IMR-90 (cell line): ENCODE results near the gene PRKAG2. TPM values are rescaled to one million over a fixed set of nuclear protein-coding genes. Genes with fewer than 3 reads are reported as not detected.

Source experiments
- ATAC-seq: fragments of 200-7000 bp; cut with Tn5 transposase; 2 replicates; pipeline ENCODE4 v1.9.1; 2020; ENCODE audit warnings: low read depth, mild to moderate bottlenecking, moderate library complexity
- Bru-seq: library from RNA; stranded (reverse); fragments of 400-500 nt; gene quantifications from one replicate; lab custom pipeline; 2021; lab: Mats Ljungman, UMichigan
- BruChase-seq, 2 experiments: library from RNA; stranded (reverse); fragments of 400-500 nt; gene quantifications; one replicate each; lab custom pipeline; 2021; lab: Mats Ljungman, UMichigan
- BruUV-seq: library from RNA; stranded (reverse); fragments of 400-500 nt; replicated peaks from 2 replicates; lab custom pipeline; 2021; lab: Mats Ljungman, UMichigan
- CTCF ChIA-PET: fragments of 300-600 bp; formaldehyde crosslinking; extraction: SDS; loops from one replicate; lab custom pipeline; 2021; ENCODE audit warnings: antibody characterized with exemption; lab: Yijun Ruan, JAX
- POLR2A ChIA-PET: fragments of 300-600 bp; sonication (Branson Sonifier 250); formaldehyde crosslinking; loops from one replicate; lab custom pipeline; 2022; ENCODE audit warnings: antibody characterized with exemption; ENCODE audit not compliant: unreplicated experiment; lab: Charles Lee
- DNase-seq: peaks from one replicate; pipeline ENCODE4 v3.0.0; 2013
- H2AFZ ChIP-seq: replicated peaks from 2 replicates; pipeline ENCODE3; 2013; ENCODE audit warnings: low read length, mild to moderate bottlenecking; ENCODE audit not compliant: poor library complexity
- H2AK5ac ChIP-seq: 2 replicates; pipeline ENCODE4 v1.6.1; 2013; ENCODE audit warnings: low read depth, low read length, inconsistent platforms
- H2AK9ac ChIP-seq: replicated peaks from 2 replicates; pipeline ENCODE3; 2013; ENCODE audit warnings: mild to moderate bottlenecking, low read depth, low read length, moderate library complexity; ENCODE audit not compliant: poor library complexity
- H2BK120ac ChIP-seq: 2 replicates; pipeline ENCODE4 v1.6.1; 2013; ENCODE audit warnings: low read depth, low read length, inconsistent platforms
- H2BK15ac ChIP-seq: 3 replicates; pipeline ENCODE4 v1.6.1; 2013; ENCODE audit warnings: low read depth, low read length, inconsistent platforms
- H2BK20ac ChIP-seq: 2 replicates; pipeline ENCODE4 v1.6.1; 2013; ENCODE audit warnings: low read depth, mild to moderate bottlenecking, inconsistent platforms, low read length, moderate library complexity
- H2BK5ac ChIP-seq: 2 replicates; pipeline ENCODE4 v1.6.1; 2013; ENCODE audit warnings: mild to moderate bottlenecking, low read depth, low read length, inconsistent platforms; ENCODE audit not compliant: poor library complexity, severe bottlenecking
- H3K14ac ChIP-seq: replicated peaks from 2 replicates; pipeline ENCODE4 v1.6.1; 2013; ENCODE audit warnings: low read depth, low read length, inconsistent platforms
- H3K18ac ChIP-seq: 2 replicates; pipeline ENCODE4 v1.6.1; 2013; ENCODE audit warnings: low read depth, low read length, control low read depth
- H3K23ac ChIP-seq: 2 replicates; pipeline ENCODE4 v1.6.1; 2013; ENCODE audit warnings: low read depth, low read length, inconsistent platforms
- H3K27ac ChIP-seq: 2 replicates; pipeline ENCODE4 v1.5.1; 2013; ENCODE audit warnings: mild to moderate bottlenecking, control low read depth, low read length; ENCODE audit not compliant: insufficient read depth
- H3K27me3 ChIP-seq: 2 replicates; pipeline ENCODE4 v1.6.1; 2013; ENCODE audit warnings: low read length; ENCODE audit not compliant: control insufficient read depth, insufficient read depth
- H3K36me3 ChIP-seq: 2 replicates; pipeline ENCODE4 v1.6.1; 2013; ENCODE audit warnings: low read length, mixed read lengths; ENCODE audit not compliant: control insufficient read depth, insufficient read depth
- H3K4ac ChIP-seq: 2 replicates; pipeline ENCODE4 v1.6.1; 2013; ENCODE audit warnings: low read depth, low read length, inconsistent platforms
- H3K4me1 ChIP-seq: 2 replicates; pipeline ENCODE4 v1.6.1; 2013; ENCODE audit warnings: low read length, mixed read lengths; ENCODE audit not compliant: control insufficient read depth, insufficient read depth
- H3K4me2 ChIP-seq: 2 replicates; pipeline ENCODE4 v1.6.1; 2013; ENCODE audit warnings: low read depth, mild to moderate bottlenecking, control low read depth, low read length, moderate library complexity
- H3K4me3 ChIP-seq: 2 replicates; pipeline ENCODE4 v1.5.1; 2013; ENCODE audit warnings: low read depth, mild to moderate bottlenecking, control low read depth, low read length, moderate library complexity; ENCODE audit not compliant: insufficient read depth
- H3K56ac ChIP-seq: 2 replicates; pipeline ENCODE4 v1.6.1; 2013; ENCODE audit warnings: low read length, inconsistent platforms; ENCODE audit not compliant: insufficient read depth; ENCODE audit errors: extremely low read depth
- H3K79me1 ChIP-seq, 2 experiments: 2 replicates each; pipeline ENCODE4 v1.6.1; 2013; ENCODE audit warnings: low read length in 2 of 2, inconsistent platforms in 1 of 2, low read depth in 1 of 2
- H3K9ac ChIP-seq: 2 replicates; pipeline ENCODE4 v1.6.1; 2013; ENCODE audit warnings: low read depth, low read length, control low read depth
- H3K9me1 ChIP-seq: 2 replicates; pipeline ENCODE4 v1.6.1; 2013; ENCODE audit warnings: low read length, inconsistent platforms; ENCODE audit not compliant: insufficient read depth
- H3K9me3 ChIP-seq: 2 replicates; pipeline ENCODE4 v1.6.1; 2013; ENCODE audit warnings: low read length; ENCODE audit not compliant: control insufficient read depth, insufficient read depth
- H4K20me1 ChIP-seq: 2 replicates; pipeline ENCODE4 v1.6.1; 2013; ENCODE audit warnings: low read length, inconsistent platforms; ENCODE audit not compliant: insufficient read depth
- H4K5ac ChIP-seq: 2 replicates; pipeline ENCODE4 v1.6.1; 2013; ENCODE audit warnings: mild to moderate bottlenecking, low read depth, low read length, control low read depth
- H4K8ac ChIP-seq, 2 experiments: 2 replicates each; pipeline ENCODE4 v1.6.1; 2013; ENCODE audit warnings: low read depth in 2 of 2, low read length in 2 of 2, control low read depth in 1 of 2, inconsistent platforms in 1 of 2
- H4K91ac ChIP-seq: 2 replicates; pipeline ENCODE4 v1.6.1; 2013; ENCODE audit warnings: low read depth, low read length, inconsistent platforms; ENCODE audit not compliant: insufficient read depth
- BHLHE40 ChIP-seq: fragments of 150-350 bp; IDR thresholded peaks from 2 replicates; pipeline ENCODE4 v1.6.1; 2016; ENCODE audit warnings: mild to moderate bottlenecking, low read depth, low read length
- CEBPB ChIP-seq: IDR thresholded peaks from 2 replicates; pipeline ENCODE4 v1.6.1; 2012; ENCODE audit warnings: low read depth, low read length, improper control_type of control experiment
- CHD1 ChIP-seq: IDR thresholded peaks from 2 replicates; pipeline ENCODE4 v1.6.1; 2012; ENCODE audit warnings: low read depth, low read length, improper control_type of control experiment
- FOS ChIP-seq: fragments of 150-350 bp; IDR thresholded peaks from 2 replicates; pipeline ENCODE4 v1.6.1; 2016; ENCODE audit warnings: low read depth, low read length
- MAZ ChIP-seq: IDR thresholded peaks from 2 replicates; pipeline ENCODE4 v1.6.1; 2012; ENCODE audit warnings: low read depth, mild to moderate bottlenecking, low read length, improper control_type of control experiment, moderate library complexity, borderline replicate concordance
- MXI1 ChIP-seq: IDR thresholded peaks from 2 replicates; pipeline ENCODE4 v1.6.1; 2012; ENCODE audit warnings: low read depth, mild to moderate bottlenecking, low read length, moderate library complexity, borderline replicate concordance
- NFE2L2 ChIP-seq: fragments of 150-350 bp; IDR thresholded peaks from 2 replicates; pipeline ENCODE4 v1.6.1; 2016; ENCODE audit warnings: low read depth, mild to moderate bottlenecking, low read length
- POLR2A ChIP-seq: IDR thresholded peaks from 2 replicates; pipeline ENCODE4 v1.6.1; 2012; ENCODE audit warnings: mild to moderate bottlenecking, low read depth, low read length
- RAD21 ChIP-seq: IDR thresholded peaks from 2 replicates; pipeline ENCODE4 v1.6.1; 2012; ENCODE audit warnings: low read length, improper control_type of control experiment
- RCOR1 ChIP-seq: IDR thresholded peaks from 2 replicates; pipeline ENCODE4 v1.6.1; 2012; ENCODE audit warnings: mild to moderate bottlenecking, low read length, improper control_type of control experiment; ENCODE audit not compliant: insufficient replicate concordance
- RFX5 ChIP-seq: IDR thresholded peaks from 2 replicates; pipeline ENCODE4 v1.8.0; 2012; ENCODE audit warnings: low read depth, mild to moderate bottlenecking, low read length, moderate library complexity
- SMC3 ChIP-seq: fragments of 150-350 bp; IDR thresholded peaks from 2 replicates; pipeline ENCODE4 v1.6.1; 2016; ENCODE audit warnings: low read depth, mild to moderate bottlenecking, antibody characterized with exemption, low read length, moderate library complexity
- WGBS, 2 experiments: methylation state at CpG; one replicate each; pipeline versions ENCODE4 v1.1.5 to v1.1.7; 2013; ENCODE audit warnings: missing lambda C conversion rate in 2 of 2; ENCODE audit not compliant: insufficient read length in 1 of 2; ENCODE audit errors: extremely low coverage in 2 of 2; 5-methylcytosine and 5-hydroxymethylcytosine counted together
- dilution Hi-C: fragments of 300-500 bp; cut with HindIII; formaldehyde crosslinking; loops from one replicate; pipeline ENCODE4 v1.14.3; 2018; ENCODE audit warnings: low sequenced_read_pairs; ENCODE audit not compliant: unreplicated experiment
- in situ Hi-C: fragments of 300-500 bp; cut with MboI; formaldehyde crosslinking; loops from 3 replicates; pipeline ENCODE4 v1.14.3; 2019; ENCODE audit warnings: low sequenced_read_pairs, inconsistent platforms, mixed read lengths
- intact Hi-C: fragments of 100-400 bp; cut with micrococcal nuclease; formaldehyde crosslinking; loops from 2 replicates; pipeline ENCODE4 v1.10.0; 2022
- long read RNA-seq: library from polyadenylated mRNA; unstranded; transcript quantifications from one replicate; pipeline ENCODE4 v2.0.0, GENCODE V29; 2021; ENCODE audit not compliant: unreplicated experiment
- polyA plus RNA-seq, 3 experiments: library from polyadenylated mRNA; depleted of rRNA; stranded (reverse); fragments of >200 nt; gene quantifications; 2 replicates each; pipeline ENCODE4 v1.2.3, GENCODE V29; 2012; ENCODE audit warnings: low replicate concordance in 1 of 3
- total RNA-seq: library from RNA; depleted of rRNA; stranded (reverse); fragments of >200 nt; gene quantifications from 2 replicates; pipeline ENCODE4 v1.2.3, GENCODE V29; 2012; rRNA removed
- TF ChIP-seq, protein P1 (sequence below): fragments of 150-350 bp; IDR thresholded peaks from 2 replicates; pipeline ENCODE4 v1.6.1; 2016; ENCODE audit warnings: low read depth, mild to moderate bottlenecking, low read length, moderate library complexity, borderline replicate concordance
- TF ChIP-seq, protein P2 (sequence below): conservative IDR thresholded peaks from 2 replicates; pipeline ENCODE4 v1.5.1; 2012; ENCODE audit warnings: mild to moderate bottlenecking, low read depth, low read length, improper control_type of control experiment

Gene PRKAG2
- total RNA-seq (15.4 and 25.6 TPM in 2 replicates), polyA plus RNA-seq (2012; rRNA removed) (17.5 and 21.6 TPM in 2 replicates), Bru-seq, nascent RNA (percentile 67 among the genes with signal in this experiment), BruChase-seq, experiment 1, labeled RNA remaining after a 6-hour chase (percentile 56 among the genes with signal in this experiment), BruChase-seq, experiment 2, labeled RNA remaining after a 2-hour chase (percentile 46 among the genes with signal in this experiment)
- 5.2 and 6.0 TPM in 2 replicates for polyA plus RNA-seq (2012; cell fraction: cytosol; rRNA removed)
- 7.8 and 39.5 TPM in 2 replicates for polyA plus RNA-seq (2012; cell fraction: nucleus; rRNA removed; ENCODE audit: low replicate concordance)
- long read RNA-seq, transcript PRKAG2-203 (12 exons, 2,318 nt), result major isoform, 14 of 33 reads
- long read RNA-seq, partial matches to known transcripts, result 5 of 33 reads
- long read RNA-seq, other reads (novel, unspliced or antisense), result 11 of 33 reads

DNA sequence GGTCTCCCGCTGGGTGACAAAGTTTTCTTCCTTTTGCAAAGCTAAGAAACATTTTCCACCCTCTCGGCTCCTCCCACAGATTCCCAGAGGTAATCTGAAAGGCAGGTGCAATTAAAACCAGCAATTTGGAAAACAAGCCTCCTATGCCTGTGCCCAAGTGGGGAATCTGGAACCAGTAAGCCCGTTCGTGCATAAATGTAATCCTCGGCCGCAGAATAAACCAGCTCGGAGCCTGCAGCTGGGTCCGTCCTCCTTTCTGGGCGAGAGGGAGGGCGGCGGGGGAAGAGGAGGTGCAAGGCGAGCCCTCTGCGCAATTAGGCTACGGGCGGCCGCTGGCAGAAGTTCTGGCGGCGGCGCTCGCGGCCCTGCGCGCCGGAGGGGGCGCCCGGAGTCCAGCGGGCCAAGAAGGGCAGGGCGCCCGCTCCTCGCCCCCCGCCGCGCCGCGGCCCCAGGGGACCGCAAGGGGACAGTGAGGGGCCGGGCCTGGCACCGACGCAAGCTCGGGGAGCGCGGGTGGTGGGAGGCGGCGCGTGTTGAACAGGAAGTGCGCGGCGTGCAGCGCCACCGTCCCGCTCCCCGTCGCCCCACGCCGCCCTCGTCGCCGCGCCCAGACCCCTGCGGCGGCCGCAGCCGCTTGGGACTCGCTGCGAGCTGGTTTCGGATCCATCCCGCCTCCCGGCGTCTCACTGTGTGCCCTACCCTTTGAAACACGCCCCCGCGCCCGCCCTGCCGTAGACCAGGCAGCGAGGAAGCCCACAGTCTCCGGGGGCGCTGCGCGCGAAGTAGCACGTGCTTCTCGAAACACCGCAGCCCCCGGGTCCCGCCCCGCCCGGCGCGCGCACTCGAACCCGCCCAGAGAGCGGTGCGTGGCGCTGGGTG, at the start of gene PRKAG2:
TSS of gene PRKAG2 (minus strand) at position 217 of the 879 bp plus-strand sequence. CDS start 495 bp downstream, outside the sequence.
- Histone ChIP-seq H3K27ac (no peak within 1 kb of the TSS), H3K4me1 (peaks cover 2% of the 10 kb centered on the region; the same call in 1 of the 2 replicates), H3K4me3 (peak within 1 kb of the TSS; percentile 49), H4K8ac (no peak within 1 kb of the TSS), H3K4ac (no peak within 1 kb of the TSS), H2AK9ac (peak within 1 kb of the TSS; percentile 61), H2BK5ac (no peak within 1 kb of the TSS), H3K27me3 (peaks cover 49% of the 10 kb centered on the region), H3K14ac (no peak within 1 kb of the TSS), H3K18ac (no peak within 1 kb of the TSS), H4K5ac (no peak within 1 kb of the TSS), H2BK15ac (no peak within 1 kb of the TSS), H3K23ac (no peak within 1 kb of the TSS), H4K91ac (no peak within 1 kb of the TSS), H3K4me2 (peak within 1 kb of the TSS; percentile 90), H2AFZ (peak within 1 kb of the TSS; percentile 91), H3K9me3 (no peaks in the 10 kb centered on the region), H3K56ac (no peak within 1 kb of the TSS), H2BK20ac (no peak within 1 kb of the TSS), H3K79me1 (no peaks in the 10 kb centered on the region), H2BK120ac (no peak within 1 kb of the TSS), H3K9ac (no peak within 1 kb of the TSS), H4K20me1 (no peaks in the 10 kb centered on the region), H3K36me3 (no peaks in the 10 kb centered on the region), H3K9me1 (no peaks in the 10 kb centered on the region), H2AK5ac (no peak within 1 kb of the TSS)
- 1% methylated on average over 57 of the region's 95 CpGs; no CpG with 5 or more reads in 1 of the 2 experiments for WGBS, 2 experiments
- intact Hi-C loops, result no loop called here
- dilution Hi-C loops, result no loop called here
- DNase-seq (no peak), ATAC-seq (peak; percentile 32)
- ChIA-PET POLR2A (no interaction called here), CTCF (no interaction called here)
- in situ Hi-C loops, result no loop called here
- no TSS peak for BruUV-seq
- no peak for TF ChIP-seq BHLHE40
- no peak for TF ChIP-seq CHD1
- no peak for TF ChIP-seq MXI1
- no peak for TF ChIP-seq RFX5
- no peak for TF ChIP-seq RCOR1
- TF ChIP-seq SMC3, result no peak
- TF ChIP-seq, protein P1, sequence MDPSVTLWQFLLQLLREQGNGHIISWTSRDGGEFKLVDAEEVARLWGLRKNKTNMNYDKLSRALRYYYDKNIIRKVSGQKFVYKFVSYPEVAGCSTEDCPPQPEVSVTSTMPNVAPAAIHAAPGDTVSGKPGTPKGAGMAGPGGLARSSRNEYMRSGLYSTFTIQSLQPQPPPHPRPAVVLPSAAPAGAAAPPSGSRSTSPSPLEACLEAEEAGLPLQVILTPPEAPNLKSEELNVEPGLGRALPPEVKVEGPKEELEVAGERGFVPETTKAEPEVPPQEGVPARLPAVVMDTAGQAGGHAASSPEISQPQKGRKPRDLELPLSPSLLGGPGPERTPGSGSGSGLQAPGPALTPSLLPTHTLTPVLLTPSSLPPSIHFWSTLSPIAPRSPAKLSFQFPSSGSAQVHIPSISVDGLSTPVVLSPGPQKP, result no peak
- TF ChIP-seq, protein P2, sequence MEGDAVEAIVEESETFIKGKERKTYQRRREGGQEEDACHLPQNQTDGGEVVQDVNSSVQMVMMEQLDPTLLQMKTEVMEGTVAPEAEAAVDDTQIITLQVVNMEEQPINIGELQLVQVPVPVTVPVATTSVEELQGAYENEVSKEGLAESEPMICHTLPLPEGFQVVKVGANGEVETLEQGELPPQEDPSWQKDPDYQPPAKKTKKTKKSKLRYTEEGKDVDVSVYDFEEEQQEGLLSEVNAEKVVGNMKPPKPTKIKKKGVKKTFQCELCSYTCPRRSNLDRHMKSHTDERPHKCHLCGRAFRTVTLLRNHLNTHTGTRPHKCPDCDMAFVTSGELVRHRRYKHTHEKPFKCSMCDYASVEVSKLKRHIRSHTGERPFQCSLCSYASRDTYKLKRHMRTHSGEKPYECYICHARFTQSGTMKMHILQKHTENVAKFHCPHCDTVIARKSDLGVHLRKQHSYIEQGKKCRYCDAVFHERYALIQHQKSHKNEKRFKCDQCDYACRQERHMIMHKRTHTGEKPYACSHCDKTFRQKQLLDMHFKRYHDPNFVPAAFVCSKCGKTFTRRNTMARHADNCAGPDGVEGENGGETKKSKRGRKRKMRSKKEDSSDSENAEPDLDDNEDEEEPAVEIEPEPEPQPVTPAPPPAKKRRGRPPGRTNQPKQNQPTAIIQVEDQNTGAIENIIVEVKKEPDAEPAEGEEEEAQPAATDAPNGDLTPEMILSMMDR, result no peak
- no peak for TF ChIP-seq CEBPB
- no peak for TF ChIP-seq NFE2L2
- TF ChIP-seq RAD21, result no peak
- TF ChIP-seq MAZ, result no peak
- TF ChIP-seq FOS, result no peak
- TF ChIP-seq POLR2A, result no peak
